Left kidney (tissue), 2 donors: ENCODE results near the gene RAF1. TPM values are rescaled to one million over a fixed set of nuclear protein-coding genes. Genes with fewer than 3 reads are reported as not detected.
"Not testable (repeated sequence)": the region's sequence is repeated elsewhere in the genome, so short reads cannot be mapped to it uniquely, and the experiment has no call there.

Source experiments
- DNase-seq: peaks from one replicate; pipeline ENCODE4 v3.0.0-alpha.2; 2013
- polyA plus RNA-seq: library from polyadenylated mRNA; unstranded; fragments of 120-200 nt; gene quantifications from one replicate; pipeline ENCODE4 v1.2.1, GENCODE V29; 2013; ENCODE audit not compliant: insufficient read length

The RAF1 gene
- polyA plus RNA-seq, 1 donor, result 160 TPM

DNA sequence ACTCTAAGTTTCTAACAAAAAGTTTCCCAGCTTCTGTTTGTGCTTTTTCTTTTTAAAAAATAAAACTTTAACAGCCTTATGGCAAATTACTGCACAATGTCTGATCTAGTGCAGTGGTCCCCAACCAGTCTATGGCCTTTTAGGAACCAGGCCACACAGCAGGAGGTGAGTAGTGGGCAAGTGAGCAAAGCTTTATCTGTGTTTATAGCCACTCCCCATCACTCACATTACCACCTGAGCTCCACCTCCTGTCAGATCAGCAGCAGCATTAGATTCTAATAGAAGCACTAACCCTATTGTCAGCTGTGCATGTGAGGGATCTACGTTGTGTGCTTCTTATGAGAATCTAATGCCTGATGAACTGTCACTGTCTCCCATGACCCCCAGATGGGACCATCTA, 101.5 kb downstream of the RAF1 start:
- DNase-seq, result no peak

DNA sequence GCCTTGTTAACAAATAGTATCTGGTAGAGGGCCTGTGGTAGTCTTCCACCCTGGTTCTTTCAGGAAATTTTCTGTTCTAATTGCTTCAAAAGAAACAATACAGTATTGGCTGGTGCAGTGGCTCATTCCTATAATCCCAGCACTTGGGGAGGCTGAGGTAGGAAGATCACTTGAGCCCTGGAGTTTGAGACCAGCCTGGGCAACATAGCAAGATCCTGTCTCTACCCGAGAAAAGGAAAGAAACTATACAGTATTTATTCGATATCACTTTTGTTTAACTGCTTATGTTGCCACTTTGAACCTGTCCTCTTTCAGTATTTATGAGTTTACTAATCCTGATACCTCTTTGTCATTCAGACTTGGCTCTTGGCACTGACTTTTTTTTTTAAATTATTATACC, 102.5 kb downstream of the RAF1 start:
- no peak for DNase-seq

DNA sequence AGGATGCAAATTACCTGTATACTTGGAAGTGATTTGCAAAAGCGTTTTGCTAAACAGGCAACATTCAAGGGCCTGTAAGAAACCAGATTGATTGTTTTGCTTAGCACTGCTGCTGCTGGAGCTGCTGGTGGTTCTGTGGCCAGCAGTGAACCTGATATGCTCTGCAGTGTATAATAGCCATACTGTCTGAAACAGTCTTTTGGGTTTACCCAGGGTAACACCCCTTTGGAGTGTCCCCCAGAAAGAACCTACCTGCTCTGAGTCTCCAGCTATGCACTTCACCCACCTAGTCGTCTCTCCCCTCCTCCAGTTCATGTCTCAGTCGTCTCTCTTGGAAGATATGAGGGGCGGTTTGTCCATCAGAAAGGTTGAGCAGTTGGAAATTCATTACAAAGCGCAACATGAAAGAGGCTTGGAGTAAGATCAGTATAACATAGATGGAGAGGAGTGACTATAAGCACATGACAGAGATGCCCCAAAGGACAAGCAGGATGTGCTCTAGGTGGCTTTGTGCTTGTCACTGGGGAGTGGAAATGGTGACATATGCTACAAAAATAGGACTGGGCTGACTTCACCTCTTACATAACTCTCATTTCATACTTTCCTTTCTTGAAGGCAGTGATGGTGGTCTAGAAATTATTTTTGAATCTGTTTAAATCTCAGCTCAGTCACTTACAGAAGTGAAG, 103.3 kb downstream of the RAF1 start:
- DNase-seq, result no peak

DNA sequence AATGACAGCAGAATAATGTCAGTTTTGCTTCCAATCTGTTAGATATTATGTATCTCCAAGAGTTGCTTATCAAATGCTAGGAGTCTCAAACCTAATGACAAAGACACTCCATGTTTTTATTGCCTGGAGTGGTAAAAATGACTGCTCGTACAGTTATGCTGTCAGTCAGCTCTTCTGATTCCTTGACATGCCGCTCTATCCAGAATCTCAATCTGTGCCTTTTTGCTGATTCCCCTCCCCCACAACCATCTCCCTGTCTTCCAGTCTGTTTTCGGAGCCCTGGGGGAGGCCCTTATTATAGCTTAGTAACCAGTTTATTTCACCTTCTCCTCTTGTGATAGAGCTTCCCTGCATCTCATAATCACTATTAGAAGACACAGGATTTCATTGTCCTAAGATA, 104.4 kb downstream of the RAF1 start:
- no peak for DNase-seq

DNA sequence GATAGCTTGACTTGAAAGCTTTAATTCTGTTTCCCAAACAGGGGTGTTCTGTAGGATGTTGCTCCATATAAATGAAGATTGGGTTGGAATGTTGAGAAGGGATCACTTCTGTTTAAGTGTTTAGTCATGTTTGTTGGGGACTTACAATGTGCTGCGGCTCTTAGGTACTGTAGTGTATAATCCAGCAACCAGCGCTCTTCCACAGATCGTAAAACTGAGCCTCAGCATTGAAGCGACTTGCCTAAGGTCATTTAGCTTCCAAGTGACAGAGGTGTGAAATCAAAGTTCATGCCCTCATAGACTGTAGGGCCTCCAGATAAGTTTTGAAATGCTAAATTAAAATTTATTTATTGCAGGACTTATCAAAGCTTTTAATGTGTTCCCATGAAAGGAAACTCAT, 105.2 kb downstream of the RAF1 start:
- DNase-seq, result no peak

DNA sequence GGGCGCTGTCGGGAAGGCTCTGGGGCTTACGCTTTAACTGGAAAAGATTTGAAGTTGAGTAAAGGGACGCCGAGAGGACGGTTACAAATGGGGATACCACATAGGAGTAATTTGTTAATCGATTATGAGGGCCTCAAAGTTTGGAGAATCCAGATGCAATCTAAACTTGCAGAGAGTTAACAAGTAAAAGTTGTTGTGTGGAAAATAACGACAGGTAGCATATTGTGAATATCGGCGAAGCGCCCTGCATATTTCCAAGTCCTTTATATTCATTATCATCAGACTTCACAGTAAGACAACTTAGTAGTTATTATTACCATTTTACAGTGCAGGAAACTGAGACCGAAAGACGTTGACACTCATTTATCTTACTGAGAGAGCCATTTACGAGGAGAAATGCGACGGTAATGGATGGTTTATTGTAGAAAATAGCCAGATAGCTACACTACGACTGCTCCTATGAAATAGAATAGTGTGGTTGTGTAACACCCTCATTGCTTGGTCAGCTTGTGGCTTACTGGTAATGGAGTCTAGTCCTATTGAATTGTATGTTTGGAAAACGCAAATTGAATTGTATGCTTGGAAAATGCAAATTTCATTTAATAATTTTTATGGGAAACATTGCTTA, 106.3 kb downstream of the RAF1 start:
- no peak for DNase-seq

DNA sequence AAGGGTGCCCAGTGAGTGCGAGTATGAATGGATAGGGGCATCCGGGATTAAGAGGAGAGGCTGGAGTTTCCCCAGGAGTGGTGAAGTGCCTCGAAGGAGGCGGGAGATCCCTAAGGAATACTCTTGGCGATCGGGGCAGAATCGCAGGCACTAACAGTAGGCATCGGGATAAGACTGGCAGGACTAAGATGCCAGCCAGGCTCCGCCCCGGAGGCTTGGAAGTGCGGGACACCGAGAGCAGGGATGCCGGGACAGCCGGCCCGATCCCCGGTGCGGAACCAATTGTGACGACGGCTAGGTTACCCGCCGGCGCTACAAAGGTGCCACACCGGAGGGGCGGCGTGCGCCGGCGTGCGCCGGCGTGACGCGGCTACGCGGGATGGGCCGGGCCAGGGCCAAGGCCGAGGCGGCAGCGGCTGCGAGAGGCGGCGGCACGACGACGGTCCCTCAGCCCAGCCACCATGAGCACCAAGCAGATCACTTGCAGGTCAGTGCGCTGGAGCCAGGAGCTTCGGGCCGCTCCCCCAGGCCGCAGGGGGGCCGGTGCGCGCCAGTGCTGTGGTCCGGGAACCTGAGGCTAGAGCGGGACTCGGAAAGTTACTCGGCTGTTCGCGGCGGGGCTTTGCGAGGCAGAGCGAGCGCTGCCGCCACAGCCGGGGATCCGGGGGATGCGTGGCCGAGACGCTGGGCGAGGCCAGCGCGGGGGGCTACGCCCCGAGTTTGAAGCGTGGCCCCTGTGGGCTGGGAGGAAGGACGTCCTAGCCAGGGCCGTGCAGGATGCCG, 107.0 kb downstream of the RAF1 start, which contains the start of gene MKRN2:
MKRN2 (plus strand) TSS at position 398 of the 783 bp plus-strand sequence; CDS start at position 462, 64 bp downstream.
- DNase-seq, result peak; percentile 89

DNA sequence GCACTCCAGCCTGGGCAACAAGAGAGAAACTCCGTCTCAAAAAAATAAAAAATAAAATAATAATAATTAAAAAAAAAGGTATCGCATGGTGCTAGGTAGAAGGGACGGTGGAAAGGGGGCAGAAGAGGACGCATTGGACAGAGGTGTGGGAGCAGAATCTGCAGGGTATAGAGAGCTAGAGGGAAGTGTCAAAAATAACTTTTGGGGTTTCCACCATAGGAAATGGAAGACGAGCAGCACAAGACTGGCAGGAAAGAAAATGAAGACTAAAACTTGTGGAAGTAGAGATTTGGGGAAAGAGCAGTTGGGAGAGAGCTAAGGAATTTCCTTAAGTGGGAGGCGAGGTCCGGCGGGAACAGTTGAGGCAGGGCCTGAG, 107.6 kb downstream of the RAF1 start:
- DNase-seq, result no peak

DNA sequence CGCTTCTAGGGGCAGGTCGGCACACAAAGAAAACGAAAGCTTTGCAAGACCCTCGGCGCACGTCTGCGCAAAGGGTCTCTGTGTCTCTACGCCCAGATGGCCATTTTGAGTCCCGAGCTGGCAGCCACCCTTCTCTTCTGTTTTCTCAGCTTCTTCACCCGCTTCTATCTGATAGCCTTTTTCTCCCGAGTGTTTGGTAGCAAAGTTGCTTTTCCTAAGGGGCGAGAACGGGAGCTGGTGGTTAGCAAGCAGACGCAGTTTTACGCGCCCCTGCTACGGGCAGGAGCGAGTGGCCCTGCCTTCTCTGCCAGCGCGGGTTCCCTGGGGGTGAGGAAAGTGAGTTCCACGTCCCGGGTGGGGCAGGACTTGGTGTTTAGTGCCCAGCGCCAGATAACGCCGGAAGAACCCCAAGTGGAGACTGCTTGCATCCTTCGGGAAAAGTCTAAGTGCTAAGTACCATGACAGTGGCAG, 110.0 kb downstream of the RAF1 start:
- DNase-seq, result peak; percentile 35

DNA sequence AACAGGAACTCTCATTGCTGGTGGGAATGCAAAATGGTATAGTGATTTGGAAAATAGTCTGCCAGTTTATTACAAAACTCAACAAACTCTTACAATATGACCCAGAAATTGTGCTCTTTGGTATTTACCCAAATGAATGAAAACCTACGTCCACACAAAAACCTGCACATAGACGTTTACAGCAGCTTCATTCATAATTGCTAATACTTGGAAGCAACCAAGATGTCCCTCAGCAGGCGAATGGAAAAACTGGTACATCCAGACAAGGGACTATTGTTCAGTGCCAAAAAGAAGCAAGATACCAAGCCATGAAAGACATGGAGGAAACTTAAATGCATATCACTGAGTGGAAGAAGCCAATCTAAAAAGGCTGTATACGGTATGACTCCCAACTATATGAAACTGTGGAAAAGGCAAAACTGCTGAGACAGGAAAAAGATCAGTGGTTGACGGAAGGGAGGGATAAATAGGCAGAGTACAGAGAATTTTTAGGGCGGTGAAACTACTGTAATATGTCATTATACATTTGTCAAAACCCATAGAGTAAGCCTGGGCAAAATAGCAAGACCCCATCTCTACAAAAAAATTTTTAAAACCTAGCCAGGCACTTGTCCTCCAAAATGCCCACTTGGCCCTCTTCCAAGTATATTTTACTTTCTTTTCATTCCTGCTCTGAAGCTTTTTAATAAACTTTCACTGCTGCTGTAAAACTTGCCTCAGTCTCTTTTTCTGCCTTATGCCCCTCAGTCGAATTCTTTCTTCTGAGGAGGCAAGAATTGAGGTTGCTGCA, 113.8 kb downstream of the RAF1 start:
- DNase-seq, result no peak

DNA sequence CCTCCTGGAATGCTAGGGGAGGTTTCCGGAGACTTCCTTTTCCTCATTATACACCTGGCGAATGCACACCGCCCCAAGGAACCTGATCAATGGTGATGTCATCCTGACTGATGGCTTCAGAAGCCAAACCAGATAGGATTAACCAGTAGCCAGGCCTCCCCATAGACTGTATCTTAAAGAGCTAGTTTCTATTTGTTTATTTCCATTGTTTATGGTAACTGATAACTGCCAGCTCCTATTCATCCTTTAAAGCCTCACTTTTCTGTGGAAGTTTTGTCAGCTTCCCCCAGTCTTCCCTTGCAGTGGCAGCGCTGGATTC, 118.5 kb downstream of the RAF1 start, which contains the start of gene MKRN2OS:
MKRN2OS (minus strand) TSS at position 27 of the 319 bp plus-strand sequence. CDS start 35 bp downstream, outside the sequence.
- peak; percentile 60 for DNase-seq

DNA sequence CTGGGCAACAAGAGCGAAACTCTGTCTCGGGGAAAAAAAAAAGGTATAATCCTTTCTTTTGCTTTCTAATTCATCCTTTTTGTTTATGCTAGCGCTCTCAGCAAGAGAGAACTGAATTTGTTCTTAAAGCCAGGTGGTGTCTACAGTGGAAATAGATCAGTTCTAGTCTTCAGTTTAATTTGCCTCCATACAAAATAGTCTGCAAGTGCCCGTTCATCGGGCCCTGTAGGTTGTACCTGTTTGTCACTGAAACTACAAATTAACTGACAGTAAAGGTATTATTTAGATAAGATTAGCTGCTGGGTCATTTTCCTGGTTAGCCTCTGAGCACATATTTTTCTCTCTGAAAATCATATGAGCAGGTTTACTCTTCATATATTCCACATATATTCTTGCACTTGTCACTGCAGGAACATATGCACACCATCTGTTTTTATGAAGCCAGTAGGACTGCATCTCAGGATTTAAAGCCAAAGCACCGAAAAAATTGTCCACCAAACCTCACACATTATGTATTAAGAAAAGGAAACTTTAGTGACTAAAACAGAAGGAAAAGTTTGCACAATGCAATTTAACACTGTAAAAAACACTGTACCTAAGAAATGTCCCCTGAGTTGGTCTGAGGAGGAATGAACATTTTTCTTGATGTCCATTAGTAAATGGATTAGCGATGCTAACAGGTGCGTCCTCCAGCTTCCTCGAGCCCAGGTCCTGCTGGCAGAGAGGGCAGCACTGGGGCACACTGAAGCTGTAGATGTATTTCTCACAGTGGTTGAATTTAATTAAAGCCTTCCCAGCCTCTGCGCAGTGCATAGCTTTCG, 119.1 kb downstream of the RAF1 start:
- DNase-seq, result no peak

DNA sequence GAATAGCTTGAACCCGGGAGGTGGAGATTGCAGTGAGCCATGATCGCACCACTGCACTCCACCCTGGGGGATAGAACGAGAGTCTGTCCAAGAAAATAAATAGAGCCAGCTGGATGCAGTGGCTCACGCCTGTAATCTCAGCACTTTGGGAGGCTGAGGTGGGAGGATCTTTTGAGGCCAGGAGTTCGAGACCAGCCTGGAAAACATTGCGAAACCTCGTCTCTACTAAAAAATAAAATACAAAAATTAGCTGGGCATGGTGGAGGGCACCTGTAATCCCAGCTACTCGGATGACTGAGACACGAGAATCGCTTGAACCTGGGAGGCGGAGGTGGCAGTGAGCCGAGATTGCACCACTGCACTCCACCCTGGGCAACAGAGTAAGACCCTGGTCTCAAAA, 120.4 kb downstream of the RAF1 start:
- DNase-seq, result not testable (repeated sequence)

DNA sequence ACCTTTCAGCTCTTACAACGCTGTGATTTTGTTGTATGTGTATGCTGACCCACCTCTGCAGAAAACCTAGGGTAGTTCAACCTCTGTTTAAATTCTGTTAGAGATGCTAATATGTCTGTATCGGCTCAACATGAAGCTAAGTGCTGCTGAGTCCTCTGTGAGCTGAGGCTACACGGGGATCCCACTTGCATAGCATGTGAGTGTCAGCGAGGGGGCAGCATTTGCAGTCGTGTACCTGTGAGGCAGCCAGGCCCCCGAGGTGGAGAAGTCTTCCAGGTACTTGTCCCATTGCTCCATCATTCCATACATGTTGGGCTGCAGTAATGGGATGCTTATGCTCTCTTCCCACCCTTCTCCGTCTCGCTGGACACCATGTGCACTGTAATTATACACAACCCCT, 122.3 kb downstream of the RAF1 start:
- DNase-seq, result no peak

DNA sequence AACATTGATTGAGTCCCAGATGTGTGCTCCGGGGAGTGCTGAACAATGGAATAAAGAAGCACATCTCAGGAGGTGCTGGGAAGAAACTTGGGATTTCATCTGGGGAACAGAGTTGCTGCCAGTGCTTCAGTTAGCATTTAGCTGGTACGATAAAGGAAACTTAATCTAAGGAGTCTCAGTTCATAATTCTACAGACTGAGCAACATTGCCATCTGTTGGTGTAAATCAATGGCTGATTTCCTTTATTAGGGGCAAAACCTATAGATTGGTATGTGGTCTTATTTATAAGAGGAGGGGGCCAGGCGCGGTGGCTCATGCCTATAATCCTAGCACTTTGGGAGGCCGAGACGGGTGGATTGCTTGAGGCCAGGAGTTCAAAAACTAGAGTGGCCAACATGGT, 127.5 kb downstream of the RAF1 start:
- DNase-seq, result no peak

Other genes with a start within 250 kb of the RAF1 start
- 34.9 TPM for gene TSEN2, start 179.6 kb downstream of the RAF1 start, polyA plus RNA-seq
- gene MKRN2OS, start 118.6 kb downstream of the RAF1 start, polyA plus RNA-seq, result 2.6 TPM
- gene MKRN2, start 107.0 kb downstream of the RAF1 start, polyA plus RNA-seq, result 52.3 TPM
- 2.2 TPM for gene TMEM40, start 95.1 kb upstream of the RAF1 start, polyA plus RNA-seq
- 7.5 TPM for gene CAND2, start 132.6 kb upstream of the RAF1 start, polyA plus RNA-seq
- gene RPL32, start 177.4 kb upstream of the RAF1 start, polyA plus RNA-seq, result 1,889 TPM